Right forelimb (tissue), 1 donor: Measurements from ENCODE around the gene WIZ.

Experiments
- DNase-seq: peaks from one replicate; pipeline ENCODE4 v3.0.0-alpha.2; 2018

WIZ gene

GRCh38 chr19:15444505-15445226 is 5.1 kb downstream of the WIZ start:
- DNase-seq = no peak

- no peak for DNase-seq
Measured at GRCh38 chr19:15443838-15444237, 5.9 kb downstream of the WIZ start.

DNA sequence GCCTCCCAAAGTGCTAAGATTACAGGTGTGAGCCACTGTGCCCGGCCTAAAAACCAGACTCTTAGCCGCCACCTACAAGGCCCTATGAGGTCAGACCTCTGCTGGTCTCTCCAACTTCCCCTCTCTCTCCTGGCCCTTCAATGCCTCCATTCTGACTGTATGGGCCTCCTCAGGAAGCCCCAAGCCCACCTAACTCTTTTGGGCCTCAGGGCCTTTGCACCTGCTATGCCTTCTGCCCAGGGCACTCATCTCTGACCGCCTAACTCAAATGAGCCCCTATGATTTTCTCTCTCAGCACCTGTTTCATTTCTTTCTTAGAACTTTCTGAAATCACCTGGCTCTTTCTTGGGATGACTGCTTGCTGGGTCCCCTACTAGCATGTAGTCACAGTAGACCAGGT is 6.4 kb downstream of the WIZ start:
- DNase-seq = no peak

DNA sequence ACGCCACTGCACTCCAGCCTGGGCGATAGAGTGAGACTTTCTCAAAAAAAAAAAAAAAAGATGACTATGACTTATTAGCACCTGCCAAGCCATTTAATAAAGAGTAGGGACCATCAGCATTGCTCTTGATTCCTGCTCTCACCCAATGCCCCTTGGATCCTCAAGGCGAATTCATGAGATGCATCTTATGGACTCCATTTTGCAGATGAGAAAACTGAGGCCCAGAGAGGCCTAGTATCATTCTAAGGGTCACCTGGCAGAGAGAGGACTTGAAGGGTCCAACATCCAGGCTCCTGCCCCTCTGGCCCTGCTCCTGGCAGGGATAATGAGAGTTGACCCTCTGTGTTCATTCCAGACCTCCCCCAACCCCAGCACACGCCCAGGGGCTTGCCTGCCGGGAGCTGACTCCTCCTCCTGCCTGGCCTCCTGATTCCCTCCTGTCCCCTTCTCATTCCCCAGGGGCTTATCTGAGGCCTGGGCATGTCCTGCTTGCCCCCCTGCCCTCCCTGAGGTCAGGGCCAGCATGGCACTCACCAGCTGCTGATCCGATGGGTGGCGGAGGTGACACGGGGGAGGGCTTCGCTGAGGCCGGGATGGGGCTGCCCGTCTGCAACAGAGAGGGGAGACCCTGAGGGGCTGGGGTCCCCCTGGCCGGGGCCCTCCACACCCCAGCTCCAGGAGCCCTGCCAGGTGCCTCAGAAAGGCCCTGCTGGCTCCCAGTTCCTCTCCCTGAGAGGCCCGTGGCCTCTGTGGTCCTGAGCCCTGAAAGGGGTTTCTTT is 7.4 kb downstream of the WIZ start:
- no peak for DNase-seq

- no peak for DNase-seq
Measured at GRCh38 chr19:15441317-15441716, 8.4 kb downstream of the WIZ start.

DNA sequence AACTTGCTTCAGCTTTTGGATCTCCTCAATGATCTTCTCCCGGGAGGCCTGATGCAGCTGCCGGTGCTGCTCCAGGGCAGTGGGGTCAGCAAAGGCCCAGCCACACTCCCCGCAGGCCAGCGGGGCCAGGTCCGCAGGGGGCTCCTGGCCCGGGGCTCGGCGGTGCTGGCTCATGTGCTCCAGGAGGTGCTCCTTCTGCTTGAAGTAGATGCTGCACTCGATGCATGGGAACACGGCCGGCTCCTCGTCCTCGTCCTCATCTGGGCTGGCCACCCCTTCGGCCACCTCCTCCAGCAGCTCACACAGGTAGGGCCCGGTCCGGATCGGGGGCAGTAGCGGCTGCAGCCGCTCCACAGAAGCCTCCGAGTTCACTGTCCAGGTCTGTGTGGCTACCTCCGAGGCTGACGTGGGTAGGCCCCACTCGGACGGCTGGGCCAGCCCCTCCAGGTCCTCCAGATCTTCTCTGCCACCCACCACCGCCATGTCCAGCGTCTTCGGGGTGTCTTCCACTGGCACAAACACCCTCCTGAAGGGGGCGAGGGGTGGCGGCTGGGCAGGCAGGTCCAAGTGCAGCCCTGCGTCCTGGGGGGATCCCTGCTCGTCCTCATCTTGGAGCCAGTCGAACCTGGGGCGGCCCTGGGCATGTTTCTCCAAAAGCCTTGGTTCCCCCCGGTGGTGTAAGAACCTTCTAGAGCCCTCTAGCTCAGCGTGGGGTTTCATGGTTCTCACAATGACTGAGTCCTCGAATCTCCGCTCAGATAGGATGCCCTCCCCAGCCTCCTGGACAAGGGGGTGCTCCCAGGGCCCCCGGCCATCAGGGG is 9.7 kb downstream of the WIZ start:
- DNase-seq = no peak

- no peak for DNase-seq
Measured at GRCh38 chr19:15439078-15439799, 10.5 kb downstream of the WIZ start.

DNA sequence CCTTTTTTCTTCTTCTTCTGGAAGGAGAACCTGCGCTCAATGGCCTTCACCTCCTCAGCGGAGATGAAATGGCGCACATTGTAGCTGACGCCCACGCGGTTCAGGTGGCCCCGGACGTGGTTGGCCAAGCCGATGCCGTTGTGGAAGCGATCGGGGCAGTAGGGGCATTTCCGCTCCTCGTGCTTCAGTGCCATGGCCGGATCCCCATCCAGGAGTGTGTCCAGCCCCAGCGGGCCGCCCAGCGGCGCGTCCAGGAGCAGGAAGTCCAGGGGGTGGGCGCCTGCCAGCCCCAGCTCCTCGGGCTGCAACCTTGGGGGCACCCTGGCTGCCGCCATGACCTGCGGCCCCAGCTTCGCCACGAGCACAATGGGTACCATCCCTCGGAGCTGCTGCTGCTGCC is 11.2 kb downstream of the WIZ start:
- no peak for DNase-seq

GRCh38 chr19:15438124-15438496 is 11.6 kb downstream of the WIZ start:
- DNase-seq = no peak

- DNase-seq = no peak
Measured at GRCh38 chr19:15437355-15438123, 12.2 kb downstream of the WIZ start.

DNA sequence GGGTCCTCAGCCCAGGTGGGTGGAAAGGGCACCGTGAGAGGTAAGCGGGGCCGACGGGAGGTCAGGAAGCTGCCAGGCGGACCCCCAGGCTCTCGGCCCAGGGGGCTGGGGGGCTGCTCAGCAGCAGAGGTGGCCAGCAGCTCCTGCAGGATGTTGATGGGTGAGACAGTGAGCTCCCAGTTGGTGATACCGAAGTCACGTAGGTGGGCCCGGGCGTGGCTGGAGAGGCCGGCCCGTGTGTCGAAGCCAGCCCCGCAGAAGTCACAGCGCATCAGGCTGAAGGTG is 13.0 kb downstream of the WIZ start:
- no peak for DNase-seq

DNA sequence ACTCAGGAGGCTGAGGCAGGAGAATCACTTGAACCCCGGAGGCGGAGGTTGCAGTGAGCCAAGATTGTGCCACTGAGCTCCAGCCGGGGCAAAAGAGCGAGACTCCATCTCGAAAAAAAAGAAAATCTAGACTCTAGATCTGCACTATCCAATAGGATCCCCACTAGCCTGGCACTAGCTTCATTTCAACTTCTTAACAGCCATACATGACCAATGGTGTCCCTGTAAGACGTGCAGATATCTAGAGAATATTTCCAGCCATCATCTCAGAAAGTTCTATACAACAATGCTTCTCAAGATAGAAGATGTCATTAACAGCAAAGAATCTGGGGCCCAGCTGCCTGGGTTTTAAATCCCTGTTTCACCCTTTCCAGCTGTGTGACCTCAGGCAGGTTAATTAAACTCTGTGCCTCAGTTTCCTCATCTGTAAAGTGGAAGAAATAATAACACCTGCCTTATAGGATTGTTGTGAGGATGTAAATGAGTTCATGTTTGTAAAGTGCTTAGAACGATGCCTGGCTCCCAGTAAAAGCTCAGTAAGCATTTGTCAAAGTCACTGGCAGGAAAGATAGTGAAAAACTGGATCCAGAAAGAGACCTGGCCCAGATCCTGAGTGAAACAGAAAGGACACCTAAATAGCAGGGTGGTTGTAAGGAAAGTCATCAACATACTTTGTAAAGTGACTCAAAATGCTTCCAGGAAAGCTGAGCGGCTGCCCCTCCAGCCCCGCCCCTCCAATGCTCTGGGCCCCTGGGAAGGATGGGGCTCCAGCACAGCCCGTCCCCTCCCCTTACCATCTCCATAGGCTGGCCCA is 13.5 kb downstream of the WIZ start:
- DNase-seq = no peak

- DNase-seq = no peak
Measured at GRCh38 chr19:15433519-15434069, 16.2 kb downstream of the WIZ start.

DNA sequence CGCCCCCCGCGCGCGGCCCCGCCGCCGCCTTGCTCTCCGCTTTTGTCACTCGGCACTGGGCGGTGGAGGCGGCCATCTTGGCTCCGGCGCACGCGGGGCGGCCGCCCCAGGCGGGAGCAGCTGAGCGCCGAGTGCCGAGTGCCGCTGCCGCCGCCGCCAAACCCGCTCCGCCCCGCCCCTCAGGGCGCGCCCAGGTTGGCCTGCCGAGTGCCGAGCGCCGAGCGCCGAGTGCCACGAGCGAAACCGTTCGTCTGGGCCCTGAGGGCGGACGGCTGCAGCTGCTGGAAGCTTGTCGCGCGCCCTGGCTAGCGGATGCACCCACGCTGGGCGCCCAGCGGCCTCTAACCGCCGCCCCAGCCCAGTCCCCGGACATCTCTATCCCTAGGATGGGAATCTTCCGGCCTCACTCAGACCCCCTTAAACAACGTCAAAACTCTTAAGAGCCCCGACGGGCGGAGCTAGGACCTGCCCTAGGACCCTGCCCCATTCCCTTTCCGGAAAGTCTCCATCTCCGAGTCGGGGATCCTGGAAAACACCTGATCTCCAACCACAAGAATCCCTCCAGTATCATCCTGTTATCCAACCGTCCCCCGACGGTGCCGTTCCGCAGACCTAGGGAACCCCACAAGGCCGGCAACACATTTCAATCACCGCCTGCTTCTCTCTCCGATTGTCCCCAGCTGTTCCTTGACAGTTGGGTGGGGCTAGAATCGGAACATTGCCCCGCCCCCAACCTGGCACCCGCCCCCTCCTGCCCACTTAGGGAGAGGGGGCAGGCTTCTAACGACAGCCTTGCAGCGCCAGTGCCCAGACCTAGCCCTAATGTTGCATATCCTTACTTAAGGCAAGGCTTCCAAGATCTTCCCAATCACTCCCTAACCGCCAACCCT is 16.9 kb downstream of the WIZ start:
- DNase-seq = peak; percentile 94

DNA sequence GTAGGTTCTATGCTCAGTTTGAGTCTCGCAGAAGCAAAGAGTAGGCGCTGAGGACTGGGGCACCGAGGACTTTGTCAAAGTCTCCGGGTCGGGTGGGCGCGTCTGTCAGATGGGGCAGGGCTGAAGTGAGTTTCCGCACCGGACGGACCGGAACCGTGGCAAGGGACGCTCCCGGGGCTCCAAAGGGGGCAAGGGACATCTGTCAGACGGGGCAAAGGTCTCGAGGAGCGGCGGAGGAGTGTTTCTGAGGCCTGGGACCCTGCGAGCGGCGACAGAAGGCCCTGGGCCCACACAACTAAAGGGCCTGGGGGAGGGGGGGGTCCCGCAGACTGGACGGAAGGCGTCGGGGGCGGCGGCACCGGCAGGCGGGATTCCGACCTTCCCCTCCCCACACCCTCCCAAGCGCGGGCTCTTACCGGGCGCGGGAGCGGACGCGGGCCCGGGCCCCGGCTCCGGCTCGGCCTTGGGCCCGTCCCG is 17.7 kb downstream of the WIZ start:
- no peak for DNase-seq

- no peak for DNase-seq
Measured at GRCh38 chr19:15431396-15432017, 18.2 kb downstream of the WIZ start.

DNA sequence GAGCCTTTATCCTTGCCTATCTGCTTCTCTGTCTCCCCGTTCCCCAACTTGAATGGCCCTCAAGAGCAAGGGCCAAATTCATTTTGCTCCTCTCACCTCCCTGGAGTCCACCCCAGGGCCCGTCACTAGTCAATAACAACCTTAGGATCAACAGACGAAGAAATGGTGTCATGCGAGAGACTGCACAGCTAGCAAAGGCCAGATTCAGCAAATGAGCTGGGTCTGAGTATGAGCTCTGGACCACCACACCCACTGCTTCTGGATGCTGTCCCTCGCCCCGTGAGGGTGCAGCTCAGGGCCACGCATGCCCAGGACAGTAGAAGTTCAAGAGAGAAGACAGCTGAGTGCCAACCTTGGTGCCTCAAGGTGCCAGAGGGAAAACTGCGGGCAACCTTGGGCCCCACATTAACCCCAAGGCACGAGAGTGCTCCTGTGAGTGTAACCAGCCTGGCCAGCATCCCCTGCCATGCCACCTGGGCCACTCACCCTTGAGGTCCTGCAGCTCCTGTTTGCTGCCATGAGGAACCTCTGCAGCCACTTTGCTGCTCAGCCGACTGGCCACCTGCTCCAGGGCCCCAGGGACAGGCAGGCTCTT is 19.1 kb downstream of the WIZ start:
- DNase-seq = no peak

- DNase-seq = no peak
Measured at GRCh38 chr19:15429825-15430467, 19.8 kb downstream of the WIZ start.
